HepG2 (cell line): Measurements from ENCODE around the gene ZMIZ1.

Source experiments
- HNF4A ChIP-seq: sonication (generic); formaldehyde crosslinking; IDR thresholded peaks from 2 replicates; pipeline ENCODE4 v1.4.0; 2020; ENCODE audit warnings: missing genetic modification reagents
- ZNF138 ChIP-seq: sonication (generic); formaldehyde crosslinking; IDR thresholded peaks from 2 replicates; pipeline ENCODE4 v1.5.0; 2020; ENCODE audit warnings: mild to moderate bottlenecking, low read depth, missing genetic modification reagents
- TF ChIP-seq, protein P1 (sequence below): IDR thresholded peaks from 2 replicates; pipeline ENCODE4 v1.6.1; 2016; ENCODE audit warnings: low read depth, control low read depth
- TF ChIP-seq, protein P2 (sequence below): sonication (generic); formaldehyde crosslinking; IDR thresholded peaks from 2 replicates; pipeline ENCODE4 v1.5.0; 2020; ENCODE audit warnings: mild to moderate bottlenecking, missing genetic modification reagents, moderate library complexity

DNA sequence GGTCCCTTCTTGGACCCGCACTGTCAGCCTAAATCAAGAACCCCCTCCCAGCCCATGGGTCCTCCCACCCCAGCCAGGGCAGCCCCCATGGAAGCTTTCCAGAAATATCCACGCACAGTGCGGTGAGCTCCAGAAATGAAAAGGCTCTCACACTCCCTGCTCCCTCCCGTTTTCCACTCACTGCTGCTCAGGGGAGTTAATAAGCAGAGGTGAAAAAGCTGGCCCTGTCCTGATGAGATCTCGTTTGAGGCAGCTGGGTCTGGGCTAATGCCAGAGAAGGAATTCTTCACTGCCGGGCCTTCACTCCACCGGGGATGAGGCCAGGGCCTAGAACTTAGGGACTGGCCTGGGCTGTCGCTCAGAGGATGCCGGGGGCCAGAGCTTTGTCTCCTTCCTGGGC lies 102.2 kb downstream of the ZMIZ1 start:
- TF ChIP-seq, protein P1, sequence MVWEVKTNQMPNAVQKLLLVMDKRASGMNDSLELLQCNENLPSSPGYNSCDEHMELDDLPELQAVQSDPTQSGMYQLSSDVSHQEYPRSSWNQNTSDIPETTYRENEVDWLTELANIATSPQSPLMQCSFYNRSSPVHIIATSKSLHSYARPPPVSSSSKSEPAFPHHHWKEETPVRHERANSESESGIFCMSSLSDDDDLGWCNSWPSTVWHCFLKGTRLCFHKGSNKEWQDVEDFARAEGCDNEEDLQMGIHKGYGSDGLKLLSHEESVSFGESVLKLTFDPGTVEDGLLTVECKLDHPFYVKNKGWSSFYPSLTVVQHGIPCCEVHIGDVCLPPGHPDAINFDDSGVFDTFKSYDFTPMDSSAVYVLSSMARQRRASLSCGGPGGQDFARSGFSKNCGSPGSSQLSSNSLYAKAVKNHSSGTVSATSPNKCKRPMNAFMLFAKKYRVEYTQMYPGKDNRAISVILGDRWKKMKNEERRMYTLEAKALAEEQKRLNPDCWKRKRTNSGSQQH (CRISPR knock-in tag): no peak
- TF ChIP-seq ZNF138 (CRISPR knock-in tag) (no peak), HNF4A (CRISPR knock-in tag) (no peak)
- TF ChIP-seq, protein P2, sequence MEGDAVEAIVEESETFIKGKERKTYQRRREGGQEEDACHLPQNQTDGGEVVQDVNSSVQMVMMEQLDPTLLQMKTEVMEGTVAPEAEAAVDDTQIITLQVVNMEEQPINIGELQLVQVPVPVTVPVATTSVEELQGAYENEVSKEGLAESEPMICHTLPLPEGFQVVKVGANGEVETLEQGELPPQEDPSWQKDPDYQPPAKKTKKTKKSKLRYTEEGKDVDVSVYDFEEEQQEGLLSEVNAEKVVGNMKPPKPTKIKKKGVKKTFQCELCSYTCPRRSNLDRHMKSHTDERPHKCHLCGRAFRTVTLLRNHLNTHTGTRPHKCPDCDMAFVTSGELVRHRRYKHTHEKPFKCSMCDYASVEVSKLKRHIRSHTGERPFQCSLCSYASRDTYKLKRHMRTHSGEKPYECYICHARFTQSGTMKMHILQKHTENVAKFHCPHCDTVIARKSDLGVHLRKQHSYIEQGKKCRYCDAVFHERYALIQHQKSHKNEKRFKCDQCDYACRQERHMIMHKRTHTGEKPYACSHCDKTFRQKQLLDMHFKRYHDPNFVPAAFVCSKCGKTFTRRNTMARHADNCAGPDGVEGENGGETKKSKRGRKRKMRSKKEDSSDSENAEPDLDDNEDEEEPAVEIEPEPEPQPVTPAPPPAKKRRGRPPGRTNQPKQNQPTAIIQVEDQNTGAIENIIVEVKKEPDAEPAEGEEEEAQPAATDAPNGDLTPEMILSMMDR (CRISPR knock-in tag): no peak
